HEK293 (cell line): Measurements from ENCODE around the gene CCDC57.

Experiments used
- ZNF114 ChIP-seq: fragments of 450-650 bp; formaldehyde crosslinking; IDR thresholded peaks from 2 replicates; pipeline ENCODE4 v1.5.0; 2017; ENCODE audit warnings: missing biosample characterization, missing genetic modification characterization
- ZNF121 ChIP-seq: fragments of 450-650 bp; formaldehyde crosslinking; IDR thresholded peaks from 2 replicates; pipeline ENCODE4 v1.5.1; 2016; ENCODE audit warnings: missing biosample characterization, missing genetic modification characterization
- ZNF350 ChIP-seq: fragments of 450-650 bp; formaldehyde crosslinking; IDR thresholded peaks from 2 replicates; pipeline ENCODE4 v1.5.0; 2017; ENCODE audit warnings: missing biosample characterization, mild to moderate bottlenecking, missing genetic modification characterization
- TF ChIP-seq, protein P1 (sequence below): fragments of 450-650 bp; formaldehyde crosslinking; IDR thresholded peaks from 2 replicates; pipeline ENCODE4 v1.5.1; 2016; ENCODE audit warnings: missing biosample characterization, missing genetic modification characterization

DNA sequence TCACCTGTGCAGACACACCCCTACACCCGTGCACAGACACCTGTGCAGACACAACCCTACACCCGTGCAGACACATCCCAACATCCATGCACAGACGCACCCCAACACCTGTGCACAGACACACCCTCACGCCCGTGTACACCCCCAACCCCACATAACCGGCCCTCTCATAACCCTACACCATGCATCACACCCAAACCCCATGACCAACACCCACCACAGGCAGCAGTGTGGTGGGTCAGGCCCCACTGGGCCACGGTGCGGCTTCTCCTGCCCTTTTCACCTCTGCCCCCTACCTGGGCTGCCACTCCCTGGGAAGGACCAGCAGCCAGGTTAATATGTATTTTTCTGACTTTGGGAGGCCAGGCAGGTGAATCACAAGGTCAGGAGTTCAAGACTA lies 12.0 kb upstream of the CCDC57 start:
- TF ChIP-seq ZNF114 (tag by site-specific recombination) (no peak), ZNF121 (no peak), ZNF350 (tag by site-specific recombination) (no peak)
- TF ChIP-seq, protein P1, sequence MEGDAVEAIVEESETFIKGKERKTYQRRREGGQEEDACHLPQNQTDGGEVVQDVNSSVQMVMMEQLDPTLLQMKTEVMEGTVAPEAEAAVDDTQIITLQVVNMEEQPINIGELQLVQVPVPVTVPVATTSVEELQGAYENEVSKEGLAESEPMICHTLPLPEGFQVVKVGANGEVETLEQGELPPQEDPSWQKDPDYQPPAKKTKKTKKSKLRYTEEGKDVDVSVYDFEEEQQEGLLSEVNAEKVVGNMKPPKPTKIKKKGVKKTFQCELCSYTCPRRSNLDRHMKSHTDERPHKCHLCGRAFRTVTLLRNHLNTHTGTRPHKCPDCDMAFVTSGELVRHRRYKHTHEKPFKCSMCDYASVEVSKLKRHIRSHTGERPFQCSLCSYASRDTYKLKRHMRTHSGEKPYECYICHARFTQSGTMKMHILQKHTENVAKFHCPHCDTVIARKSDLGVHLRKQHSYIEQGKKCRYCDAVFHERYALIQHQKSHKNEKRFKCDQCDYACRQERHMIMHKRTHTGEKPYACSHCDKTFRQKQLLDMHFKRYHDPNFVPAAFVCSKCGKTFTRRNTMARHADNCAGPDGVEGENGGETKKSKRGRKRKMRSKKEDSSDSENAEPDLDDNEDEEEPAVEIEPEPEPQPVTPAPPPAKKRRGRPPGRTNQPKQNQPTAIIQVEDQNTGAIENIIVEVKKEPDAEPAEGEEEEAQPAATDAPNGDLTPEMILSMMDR (tag by site-specific recombination), result no peak
